ENCODE data around the gene NR0B1.

GRCh38 chrX:30259927-30260326 is 49.3 kb downstream of the NR0B1 start:
- TF ChIP-seq CTCF (conservative IDR thresholded peaks at IDR 0.05 in 1 of 2, IDR thresholded peaks at IDR 0.05 in 1 of 2; ENCODE audit: extremely low read depth in 1 of 2, insufficient read depth in 1 of 2, low read depth in 1 of 2, low read length in 2 of 2) (no peak), EZH2 (IDR thresholded peaks at IDR 0.05; ENCODE audit: borderline replicate concordance, low read length) (no peak)
